HG03097 (cell line): ENCODE measurements around the gene FAM171A1.
"Not testable (repeated sequence)": the region's sequence is repeated elsewhere in the genome, so short reads cannot be mapped to it uniquely, and the experiment has no call there.

Source experiments
- ATAC-seq: cut with Tn5 transposase; IDR thresholded peaks from one replicate; pipeline ENCODE4 v1.9.1; 2021; ENCODE audit not compliant: unreplicated experiment, low FRiP score

Gene FAM171A1

GRCh38 chr10:15295537-15296325, 75.4 kb downstream of the FAM171A1 start:
- ATAC-seq = no peak

- ATAC-seq = no peak
Measured at GRCh38 chr10:15293862-15294842, 76.9 kb downstream of the FAM171A1 start.

GRCh38 chr10:15290671-15291070, 80.4 kb downstream of the FAM171A1 start:
- no peak for ATAC-seq

- no peak for ATAC-seq
Measured at GRCh38 chr10:15290150-15290549, 80.9 kb downstream of the FAM171A1 start.

GRCh38 chr10:15280974-15281373, 90.1 kb downstream of the FAM171A1 start:
- no peak for ATAC-seq

- ATAC-seq = no peak
Measured at GRCh38 chr10:15280462-15280861, 90.6 kb downstream of the FAM171A1 start.

DNA sequence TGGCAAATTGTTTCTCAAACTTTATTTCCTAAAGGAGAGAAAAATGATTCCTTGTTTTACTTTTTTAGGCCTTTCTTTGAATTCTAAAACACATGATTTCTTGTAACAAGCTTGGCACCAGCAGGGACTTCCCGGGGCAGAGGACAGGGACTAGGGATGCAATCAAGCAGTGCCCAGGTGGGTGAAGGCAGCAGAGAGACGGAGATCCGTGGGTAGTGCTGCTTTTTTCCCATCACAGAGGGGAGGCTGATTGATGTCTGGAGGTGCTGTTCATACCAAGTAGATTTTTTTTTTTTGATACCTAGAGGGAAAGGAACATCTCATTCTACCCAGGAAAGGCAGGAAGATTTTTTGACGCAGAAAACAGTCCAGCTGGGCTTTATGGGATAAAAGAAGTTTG, 91.9 kb downstream of the FAM171A1 start:
- ATAC-seq = no peak

GRCh38 chr10:15278786-15279185, 92.3 kb downstream of the FAM171A1 start:
- ATAC-seq = no peak

DNA sequence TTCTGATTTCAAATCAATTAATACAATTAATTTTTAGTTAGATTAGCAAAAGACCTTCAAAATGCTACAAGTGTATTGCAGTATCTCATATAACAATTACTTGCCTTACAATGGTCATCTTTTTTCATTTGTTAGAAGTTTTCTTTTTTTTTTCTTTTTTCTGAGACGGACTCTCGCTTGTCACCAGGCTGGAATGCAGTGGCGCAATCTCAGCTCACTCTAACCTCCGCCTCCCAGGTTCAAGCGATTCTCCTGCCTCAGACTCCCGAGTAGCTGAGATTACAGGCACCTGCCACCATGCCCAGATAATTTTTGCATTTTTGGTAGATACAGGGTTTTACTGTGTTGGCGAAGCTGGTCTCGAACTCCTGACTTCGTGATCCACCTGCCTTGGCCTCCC, 95.0 kb downstream of the FAM171A1 start:
- ATAC-seq = not testable (repeated sequence)

DNA sequence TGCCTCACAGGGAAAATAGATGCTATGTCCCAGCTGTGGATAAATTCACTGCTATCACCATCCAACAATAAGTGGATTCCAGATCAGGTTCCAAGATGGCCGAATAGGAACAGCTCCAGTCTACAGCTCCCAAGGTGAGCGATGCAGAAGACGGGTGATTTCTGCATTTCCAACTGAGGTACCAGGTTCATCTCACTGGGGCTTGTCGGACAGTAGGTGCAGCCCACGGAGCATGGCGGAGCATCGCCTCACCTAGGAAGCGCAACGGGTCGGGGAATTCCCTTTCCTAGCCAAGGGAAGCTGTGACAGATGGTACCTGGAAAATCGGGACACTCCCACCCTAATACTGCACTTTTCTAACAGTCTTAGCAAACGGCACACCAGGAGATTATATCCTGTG, 101.3 kb downstream of the FAM171A1 start:
- ATAC-seq = not testable (repeated sequence)

GRCh38 chr10:15267496-15267895, 103.6 kb downstream of the FAM171A1 start:
- ATAC-seq = no peak

DNA sequence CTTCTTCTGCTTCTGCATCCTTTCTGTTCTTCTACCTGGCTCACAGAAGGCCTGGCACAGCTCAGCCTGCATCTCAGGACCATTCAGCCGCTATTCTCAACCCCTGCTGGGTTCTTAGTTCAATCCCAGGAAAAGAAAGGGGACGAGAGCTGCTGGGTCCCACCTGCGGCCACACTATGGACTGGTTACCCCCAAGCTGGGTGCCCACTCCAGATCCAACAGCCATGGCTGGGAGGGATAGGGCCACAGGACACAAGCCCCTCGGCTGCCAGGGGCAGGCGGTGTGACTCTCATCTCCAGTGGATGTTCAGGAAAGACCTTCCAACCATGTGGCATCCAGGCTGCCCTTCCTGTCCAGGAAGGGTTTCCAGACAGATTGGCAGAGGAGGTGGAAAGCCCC, 105.0 kb downstream of the FAM171A1 start:
- no peak for ATAC-seq

- ATAC-seq = no peak
Measured at GRCh38 chr10:15265558-15265957, 105.5 kb downstream of the FAM171A1 start.

GRCh38 chr10:15265056-15265455, 106.0 kb downstream of the FAM171A1 start:
- ATAC-seq = no peak

DNA sequence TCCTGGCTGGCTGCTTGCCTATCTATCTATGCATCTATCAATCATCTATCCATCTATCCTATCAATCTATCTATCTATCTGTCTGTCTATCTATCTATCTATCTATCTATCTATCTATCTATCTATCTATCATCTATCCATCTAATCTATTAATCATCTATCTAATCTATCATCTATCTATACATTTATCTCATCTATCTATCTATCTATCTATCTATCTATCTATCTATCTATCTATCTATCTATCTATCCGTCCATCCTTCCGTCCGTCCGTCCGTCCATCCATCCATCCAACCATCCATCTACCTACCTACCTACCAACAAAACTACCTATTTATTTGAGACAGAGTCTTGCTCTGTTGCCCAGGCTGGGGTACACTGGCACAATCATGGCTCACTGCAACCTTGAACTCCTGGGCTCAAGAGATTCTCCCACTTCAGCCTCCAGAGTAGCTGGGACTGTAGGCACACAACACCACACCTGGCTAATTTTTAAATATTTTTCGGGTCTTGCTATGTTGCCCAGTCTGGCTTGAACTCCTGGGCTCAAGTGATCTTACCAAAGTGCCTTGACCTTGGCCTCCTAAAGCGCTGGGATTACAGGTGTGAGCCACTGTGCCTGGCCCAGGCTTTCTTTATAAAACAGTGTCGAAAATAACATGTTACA, 107.3 kb downstream of the FAM171A1 start:
- ATAC-seq = no peak

DNA sequence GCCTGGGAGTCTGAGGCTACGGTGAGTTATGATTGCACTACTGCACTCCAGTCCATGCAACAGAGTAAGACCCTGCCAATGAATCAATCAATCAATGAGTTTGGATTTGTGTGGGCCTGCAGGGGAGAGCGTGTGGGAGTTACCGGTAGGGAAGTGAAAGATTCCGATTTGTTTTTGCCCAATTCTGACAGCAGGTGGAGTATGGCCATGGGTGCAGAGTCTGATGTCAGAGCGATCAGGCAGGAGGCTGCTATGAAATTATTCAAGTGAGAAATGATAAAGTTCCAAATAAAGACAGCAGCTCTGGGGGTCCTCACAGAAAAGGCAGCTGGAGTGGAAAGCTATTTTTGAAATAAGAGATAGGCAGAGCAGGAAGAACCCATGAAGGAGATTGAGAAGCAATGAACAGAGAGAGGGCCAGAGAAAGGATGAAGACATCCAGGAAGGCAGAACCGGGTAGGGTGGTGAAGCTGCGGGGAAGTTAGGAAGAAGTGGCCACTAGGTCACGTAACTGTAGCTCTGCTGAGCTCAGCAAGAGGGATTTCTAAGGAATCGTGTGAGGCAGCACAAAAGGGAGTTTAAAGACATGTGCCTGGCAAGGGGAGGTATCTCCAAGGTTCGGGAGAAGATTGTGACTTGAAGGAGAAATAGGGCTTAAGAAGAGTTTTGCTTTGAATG, 108.9 kb downstream of the FAM171A1 start:
- no peak for ATAC-seq

DNA sequence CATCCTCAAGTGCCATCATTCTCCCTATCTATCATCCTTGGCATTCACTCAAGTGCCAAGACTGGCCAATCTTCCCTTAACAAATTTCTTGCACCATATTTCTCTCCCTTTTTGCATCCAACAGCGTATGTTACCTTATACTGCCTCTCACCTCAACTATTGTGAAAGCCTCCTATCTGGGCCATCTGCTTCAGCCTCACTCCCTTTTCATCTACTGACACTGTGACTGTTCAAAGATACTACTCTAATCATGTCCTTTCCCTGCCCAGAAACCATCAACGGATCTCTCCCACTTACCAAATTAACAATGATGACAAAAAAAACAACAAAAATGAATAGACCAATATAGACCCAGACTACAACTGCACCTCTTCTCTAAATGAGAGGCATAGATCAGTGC, 112.0 kb downstream of the FAM171A1 start:
- ATAC-seq = no peak

DNA sequence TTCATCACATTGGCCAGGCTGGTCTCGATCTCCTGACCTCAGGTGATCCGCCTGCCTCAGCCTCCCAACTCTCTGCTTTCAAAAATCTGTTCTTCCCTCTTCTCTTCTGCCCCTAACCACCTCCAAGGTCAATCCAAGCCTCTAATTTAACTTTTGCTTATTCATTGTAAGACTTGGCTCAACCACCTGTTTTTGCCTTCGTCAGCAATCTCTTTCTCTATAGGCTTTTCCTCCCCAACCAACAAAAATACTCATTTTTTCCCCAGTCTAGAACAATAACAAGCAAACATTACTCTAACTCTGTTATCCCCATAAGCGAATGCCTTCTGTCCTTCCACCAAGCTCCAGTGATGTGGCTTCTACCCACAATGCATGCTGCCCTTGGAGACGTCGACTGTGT, 112.8 kb downstream of the FAM171A1 start:
- no peak for ATAC-seq

DNA sequence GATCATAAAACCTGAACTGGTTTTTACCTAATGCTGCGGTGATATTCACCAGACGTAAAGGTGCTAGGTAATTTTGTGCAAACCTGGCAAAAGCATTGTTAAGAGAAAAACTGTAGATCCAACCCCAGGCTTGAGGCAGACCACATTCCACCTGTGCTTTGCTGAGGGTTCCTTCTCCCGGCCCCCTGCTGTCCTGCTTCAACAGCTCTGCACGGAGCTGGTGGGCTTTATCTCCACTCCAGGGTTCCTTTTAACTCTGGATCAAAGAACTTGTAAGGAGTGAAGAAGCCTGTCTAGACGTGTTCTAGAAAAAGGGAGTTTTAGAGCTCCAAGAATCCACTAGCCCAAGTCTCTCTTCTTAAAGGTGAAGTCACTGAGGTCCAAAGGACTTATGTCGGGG, 115.1 kb downstream of the FAM171A1 start:
- ATAC-seq = no peak
